ENCODE measurements around the gene CEP20. TPM values are rescaled to one million over a fixed set of nuclear protein-coding genes. Genes with fewer than 3 reads are reported as not detected.

Gene CEP20
- total RNA-seq, 4 donors from 2014 or later = 23.5 to 40.5 (median 30.3) TPM

DNA sequence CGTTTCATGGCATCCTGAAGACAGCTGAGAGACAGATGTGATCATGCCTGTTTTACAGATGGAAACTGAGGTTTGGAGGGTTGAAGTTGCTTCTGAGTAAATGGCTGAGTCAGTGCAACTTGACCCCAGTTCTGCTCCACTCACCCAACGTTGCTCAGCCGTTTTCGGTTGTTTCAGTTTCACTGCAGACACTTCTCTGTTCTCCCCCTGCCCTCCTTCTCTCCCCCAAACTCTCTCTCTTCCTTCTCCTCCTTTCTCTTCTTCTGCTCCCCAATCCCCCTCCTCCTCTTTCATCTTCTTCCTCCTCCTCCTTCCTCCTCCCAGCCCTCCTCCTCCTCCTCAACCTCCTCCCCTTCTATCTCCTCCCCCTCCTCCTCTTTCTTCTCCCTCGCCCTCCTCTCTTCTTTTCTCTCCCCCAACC is 9.4 kb upstream of the CEP20 start:
- no peak for ATAC-seq (ENCODE audit: low FRiP score)
- no peak for DNase-seq (ENCODE audit: low spot score)
- TF ChIP-seq, protein P1, sequence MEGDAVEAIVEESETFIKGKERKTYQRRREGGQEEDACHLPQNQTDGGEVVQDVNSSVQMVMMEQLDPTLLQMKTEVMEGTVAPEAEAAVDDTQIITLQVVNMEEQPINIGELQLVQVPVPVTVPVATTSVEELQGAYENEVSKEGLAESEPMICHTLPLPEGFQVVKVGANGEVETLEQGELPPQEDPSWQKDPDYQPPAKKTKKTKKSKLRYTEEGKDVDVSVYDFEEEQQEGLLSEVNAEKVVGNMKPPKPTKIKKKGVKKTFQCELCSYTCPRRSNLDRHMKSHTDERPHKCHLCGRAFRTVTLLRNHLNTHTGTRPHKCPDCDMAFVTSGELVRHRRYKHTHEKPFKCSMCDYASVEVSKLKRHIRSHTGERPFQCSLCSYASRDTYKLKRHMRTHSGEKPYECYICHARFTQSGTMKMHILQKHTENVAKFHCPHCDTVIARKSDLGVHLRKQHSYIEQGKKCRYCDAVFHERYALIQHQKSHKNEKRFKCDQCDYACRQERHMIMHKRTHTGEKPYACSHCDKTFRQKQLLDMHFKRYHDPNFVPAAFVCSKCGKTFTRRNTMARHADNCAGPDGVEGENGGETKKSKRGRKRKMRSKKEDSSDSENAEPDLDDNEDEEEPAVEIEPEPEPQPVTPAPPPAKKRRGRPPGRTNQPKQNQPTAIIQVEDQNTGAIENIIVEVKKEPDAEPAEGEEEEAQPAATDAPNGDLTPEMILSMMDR (IDR thresholded peaks at IDR 0.05) = no peak

DNA sequence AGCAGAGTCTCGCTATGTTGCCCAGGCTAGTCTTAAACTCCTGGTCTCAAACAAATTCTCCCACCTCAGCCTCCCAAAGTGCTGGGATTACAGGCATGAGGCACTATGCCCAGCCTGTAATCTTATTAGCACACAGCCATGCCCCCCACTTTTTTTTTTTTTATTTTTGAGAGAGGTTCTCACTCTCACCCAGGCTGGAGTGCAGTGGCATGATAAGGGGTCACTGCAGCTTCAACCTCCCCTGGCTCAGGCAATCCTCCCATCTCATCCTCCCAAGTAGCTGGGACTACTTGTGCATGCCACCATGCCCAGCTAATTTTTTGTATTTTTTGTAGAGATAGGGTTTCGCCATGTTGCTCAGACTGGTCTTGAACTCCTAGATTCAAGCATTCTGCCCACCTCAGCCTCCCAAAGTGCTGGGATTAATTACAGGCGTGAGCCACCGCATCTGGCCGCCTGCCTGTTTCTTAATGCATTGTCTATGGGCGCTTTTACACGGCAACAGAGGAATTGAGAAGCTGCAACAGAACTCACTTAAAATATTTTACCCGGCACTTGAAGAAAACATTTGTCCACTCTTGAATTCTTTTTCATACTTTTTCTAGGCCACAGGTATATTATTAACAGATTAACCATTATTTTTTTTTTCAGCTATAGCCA is 8.8 kb upstream of the CEP20 start:
- TF ChIP-seq, protein P1 (IDR thresholded peaks at IDR 0.05) = no peak
- no peak for ATAC-seq (ENCODE audit: low FRiP score)
- DNase-seq (ENCODE audit: low spot score) = no peak

DNA sequence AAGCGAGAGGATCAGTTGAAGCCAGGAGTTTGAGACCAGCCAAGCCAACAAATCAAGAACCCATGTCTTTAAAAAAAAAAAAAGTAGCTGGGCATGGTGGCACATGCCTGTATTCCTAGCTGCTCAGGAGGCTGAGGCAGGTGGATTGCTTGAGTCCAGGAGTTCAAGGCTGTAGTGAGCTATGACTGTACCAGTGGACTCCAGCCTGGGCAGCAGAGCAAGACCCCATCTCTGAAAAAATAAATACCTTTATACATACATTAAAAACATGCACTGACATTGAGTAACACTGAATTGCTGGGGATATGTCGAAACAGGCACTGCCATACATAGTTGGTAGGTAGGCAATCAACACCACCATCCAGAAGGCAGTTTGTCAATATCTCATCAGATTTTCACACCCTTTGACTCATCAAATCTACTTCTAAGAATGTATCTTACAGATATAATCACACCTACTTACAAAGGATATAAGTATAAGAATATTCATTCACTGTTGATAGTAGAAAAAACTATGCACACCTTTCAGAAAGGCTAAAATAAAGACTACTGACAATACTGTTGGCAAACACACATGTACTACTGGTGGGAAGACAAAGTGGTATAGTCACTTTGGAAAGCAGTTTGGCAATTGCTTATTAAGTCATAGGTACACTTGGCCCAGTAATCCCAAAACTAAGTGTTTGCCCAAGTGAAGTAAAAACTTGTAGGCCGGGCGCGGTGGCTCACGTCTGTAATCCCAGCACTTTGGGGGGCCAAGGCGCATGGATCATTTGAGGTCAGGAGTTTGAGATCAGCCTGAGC is 6.4 kb upstream of the CEP20 start:
- ATAC-seq (ENCODE audit: low FRiP score) = no peak
- DNase-seq (ENCODE audit: low spot score) = no peak
- TF ChIP-seq, protein P1 (IDR thresholded peaks at IDR 0.05) = no peak

DNA sequence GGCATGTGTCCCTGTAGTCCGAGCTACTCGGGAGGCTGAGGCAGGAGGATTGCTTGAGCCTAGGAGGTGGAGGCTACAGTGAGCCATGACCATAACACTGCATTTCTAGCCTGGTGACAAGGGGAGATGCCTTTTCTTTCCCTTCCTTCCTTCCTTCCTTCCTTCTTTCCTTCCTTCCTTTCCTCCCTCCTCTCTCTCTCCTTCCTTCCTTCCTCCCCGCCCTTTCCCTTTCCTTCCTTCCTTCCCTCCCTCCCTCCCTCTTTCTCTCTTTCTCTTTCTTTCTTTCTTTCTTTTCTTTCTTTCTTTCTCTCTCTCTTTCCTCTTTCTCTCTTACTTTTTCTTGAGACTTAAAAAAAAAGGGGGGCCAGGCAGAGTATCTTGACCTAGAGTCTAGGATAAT is 3.1 kb upstream of the CEP20 start:
- no peak for DNase-seq (ENCODE audit: low spot score)
- no peak for ATAC-seq (ENCODE audit: low FRiP score)
- TF ChIP-seq, protein P1 (IDR thresholded peaks at IDR 0.05) = no peak

DNA sequence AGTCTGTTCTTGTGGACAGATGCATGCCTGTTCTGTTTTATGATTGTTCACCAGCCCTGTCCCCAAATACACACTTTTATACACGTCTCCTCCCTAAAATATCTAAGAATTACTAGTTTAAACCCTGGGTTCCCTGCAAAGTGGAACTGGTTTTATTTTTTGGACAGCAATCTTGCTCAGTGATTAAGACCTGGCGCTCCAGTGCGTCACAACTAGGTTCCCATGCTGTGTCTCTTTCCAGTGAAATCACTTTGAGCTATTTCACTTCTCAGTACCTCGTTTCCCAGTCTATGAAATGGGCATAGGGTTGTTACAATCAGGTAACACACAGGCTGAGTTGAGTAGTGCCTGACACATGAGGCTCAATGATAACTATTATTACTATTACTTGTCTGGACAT is 1.1 kb downstream of the CEP20 start:
- TF ChIP-seq, protein P1 (IDR thresholded peaks at IDR 0.05) = no peak
- DNase-seq (ENCODE audit: low spot score) (no peak), ATAC-seq (ENCODE audit: low FRiP score) (no peak)

DNA sequence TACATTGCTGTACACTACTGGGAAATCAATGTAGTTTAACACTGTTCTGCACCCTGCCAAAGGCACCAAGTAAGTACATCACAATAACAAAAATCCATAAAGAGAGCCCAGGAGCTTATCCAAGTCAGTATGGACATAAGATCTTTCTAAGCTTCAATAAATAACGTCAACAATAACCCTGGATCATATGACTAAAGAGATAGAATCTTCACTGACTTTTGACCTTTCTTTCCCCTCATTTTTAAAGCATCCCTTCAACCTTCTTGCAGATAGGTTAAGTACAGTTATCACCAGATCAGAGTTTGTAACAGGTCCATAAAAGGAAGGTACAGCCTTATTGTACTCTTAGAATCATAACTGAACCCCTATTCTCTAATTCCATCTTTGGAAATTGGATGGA is 2.3 kb downstream of the CEP20 start:
- TF ChIP-seq, protein P1 (IDR thresholded peaks at IDR 0.05) = no peak
- ATAC-seq (ENCODE audit: low FRiP score) = no peak

More for the DNA sequence above, 2.3 kb downstream of the CEP20 start:
- no peak for DNase-seq (ENCODE audit: low spot score)
